ENCODE data around the gene NXPE1.

- no peak for TF ChIP-seq CTCF (optimal IDR thresholded peaks at IDR 0.05 in 1 of 3, IDR thresholded peaks at IDR 0.05 in 1 of 3, conservative IDR thresholded peaks at IDR 0.05 in 1 of 3; ENCODE audit: extremely low read depth in 1 of 3, insufficient read depth in 2 of 3, low read length in 3 of 3)
- no peak for TF ChIP-seq EZH2 (IDR thresholded peaks at IDR 0.05; ENCODE audit: low read length)
These were observed 2.7 kb upstream of the NXPE1 start for GRCh38 chr11:114562166-114562916.

Measured in keratinocyte (primary cell).